DOHH2 (cell line): ENCODE data around the gene ZFHX3.

Source experiments
- EZH2phosphoT487 ChIP-seq: fragments of 200-600 bp; sonication (generic); IDR thresholded peaks from 2 replicates; pipeline ENCODE4 v1.6.1; 2017; ENCODE audit warnings: borderline replicate concordance, mild to moderate bottlenecking, antibody characterized with exemption, low read length, moderate library complexity, mixed read lengths
- TF ChIP-seq, protein P1 (sequence below): fragments of 200-600 bp; sonication (generic); IDR thresholded peaks from one replicate; pipeline ENCODE4 v1.5.1; 2014; ENCODE audit warnings: antibody characterized with exemption, mild to moderate bottlenecking, low read depth, low read length; ENCODE audit not compliant: poor library complexity, severe bottlenecking

DNA sequence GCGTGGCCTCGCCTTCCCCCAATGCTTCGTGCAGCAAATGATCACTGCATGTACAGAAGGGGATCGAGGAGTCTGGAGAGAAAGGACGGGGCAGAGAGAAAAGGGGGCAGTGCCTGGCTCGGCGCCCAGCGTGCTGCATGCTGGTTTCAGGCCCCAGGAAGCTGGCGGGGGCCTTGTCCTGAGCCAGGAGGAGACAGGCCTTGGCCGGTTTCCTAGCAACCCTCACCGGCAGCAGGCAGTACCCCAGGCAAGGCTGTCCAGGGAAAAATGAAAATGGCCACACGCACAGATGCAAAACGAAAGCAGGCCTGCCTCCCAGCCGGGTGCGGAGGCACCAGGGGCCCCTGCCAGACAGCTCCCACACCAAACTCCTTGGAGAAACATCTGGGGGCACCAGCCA lies 126.3 kb downstream of the ZFHX3 start:
- TF ChIP-seq, protein P1, sequence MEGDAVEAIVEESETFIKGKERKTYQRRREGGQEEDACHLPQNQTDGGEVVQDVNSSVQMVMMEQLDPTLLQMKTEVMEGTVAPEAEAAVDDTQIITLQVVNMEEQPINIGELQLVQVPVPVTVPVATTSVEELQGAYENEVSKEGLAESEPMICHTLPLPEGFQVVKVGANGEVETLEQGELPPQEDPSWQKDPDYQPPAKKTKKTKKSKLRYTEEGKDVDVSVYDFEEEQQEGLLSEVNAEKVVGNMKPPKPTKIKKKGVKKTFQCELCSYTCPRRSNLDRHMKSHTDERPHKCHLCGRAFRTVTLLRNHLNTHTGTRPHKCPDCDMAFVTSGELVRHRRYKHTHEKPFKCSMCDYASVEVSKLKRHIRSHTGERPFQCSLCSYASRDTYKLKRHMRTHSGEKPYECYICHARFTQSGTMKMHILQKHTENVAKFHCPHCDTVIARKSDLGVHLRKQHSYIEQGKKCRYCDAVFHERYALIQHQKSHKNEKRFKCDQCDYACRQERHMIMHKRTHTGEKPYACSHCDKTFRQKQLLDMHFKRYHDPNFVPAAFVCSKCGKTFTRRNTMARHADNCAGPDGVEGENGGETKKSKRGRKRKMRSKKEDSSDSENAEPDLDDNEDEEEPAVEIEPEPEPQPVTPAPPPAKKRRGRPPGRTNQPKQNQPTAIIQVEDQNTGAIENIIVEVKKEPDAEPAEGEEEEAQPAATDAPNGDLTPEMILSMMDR, result no peak
- TF ChIP-seq EZH2phosphoT487, result no peak
